CD4-positive, alpha-beta T cell treated with Interleukin-17A for 4 hours (primary cell): ENCODE data around the gene PAX7.
"Not testable (repeated sequence)": the region's sequence is repeated elsewhere in the genome, so short reads cannot be mapped to it uniquely, and the experiment has no call there.

ENCODE experiments used
- DNase-seq: peaks from one replicate; pipeline ENCODE4 v3.0.0-alpha.2; 2020; ENCODE audit warnings: mixed read lengths

Gene PAX7

GRCh38 chr1:18734461-18735223 is 104.0 kb downstream of the PAX7 start:
- DNase-seq: no peak

GRCh38 chr1:18735224-18735997 is 104.8 kb downstream of the PAX7 start:
- DNase-seq: no peak

GRCh38 chr1:18736958-18737357 is 106.3 kb downstream of the PAX7 start:
- no peak for DNase-seq

GRCh38 chr1:18738126-18738525 is 107.5 kb downstream of the PAX7 start:
- no peak for DNase-seq

- no peak for DNase-seq
These were observed 108.0 kb downstream of the PAX7 start for GRCh38 chr1:18738617-18739016.

GRCh38 chr1:18739408-18739807 is 108.8 kb downstream of the PAX7 start:
- no peak for DNase-seq

- no peak for DNase-seq
These were observed 109.3 kb downstream of the PAX7 start for GRCh38 chr1:18739897-18740296.

GRCh38 chr1:18740617-18741016 is 110.0 kb downstream of the PAX7 start:
- DNase-seq: no peak

GRCh38 chr1:18743233-18743632 is 112.6 kb downstream of the PAX7 start:
- no peak for DNase-seq

- not testable (repeated sequence) for DNase-seq
These were observed 113.7 kb downstream of the PAX7 start for GRCh38 chr1:18744381-18744780.

GRCh38 chr1:18746981-18747380 is 116.3 kb downstream of the PAX7 start:
- DNase-seq: no peak

GRCh38 chr1:18747671-18748070 is 117.0 kb downstream of the PAX7 start:
- no peak for DNase-seq

GRCh38 chr1:18748435-18748834 is 117.8 kb downstream of the PAX7 start:
- no peak for DNase-seq

GRCh38 chr1:18749569-18749968 is 118.9 kb downstream of the PAX7 start:
- DNase-seq: no peak

GRCh38 chr1:18750600-18750999 is 120.0 kb downstream of the PAX7 start:
- DNase-seq: no peak

- no peak for DNase-seq
These were observed 120.8 kb downstream of the PAX7 start for GRCh38 chr1:18751425-18751824.

- DNase-seq: no peak
These were observed 121.8 kb downstream of the PAX7 start for GRCh38 chr1:18752409-18752808.

- no peak for DNase-seq
These were observed 129.5 kb downstream of the PAX7 start for GRCh38 chr1:18760156-18760555.

- no peak for DNase-seq
These were observed 131.5 kb downstream of the PAX7 start for GRCh38 chr1:18761948-18762840.

GRCh38 chr1:18764362-18764761 is 133.7 kb downstream of the PAX7 start:
- DNase-seq: no peak

GRCh38 chr1:18765725-18766124 is 135.1 kb downstream of the PAX7 start:
- no peak for DNase-seq

- no peak for DNase-seq
These were observed 135.7 kb downstream of the PAX7 start for GRCh38 chr1:18766328-18766727.

GRCh38 chr1:18767576-18767975 is 136.9 kb downstream of the PAX7 start:
- DNase-seq: not testable (repeated sequence)
